ENCODE data around the gene LELP1. TPM values are rescaled to one million over a fixed set of nuclear protein-coding genes. Genes with fewer than 3 reads are reported as not detected.

The LELP1 gene
- total and polyA plus RNA-seq, 2 donors (not counting 3 experiments of a cell fraction or from before 2014, with no cell fraction given) = not detected

GRCh38 chr1:153253693-153254092 lies 50.5 kb downstream of the LELP1 start:
- Histone ChIP-seq H3K27me3 (ENCODE audit: control insufficient read depth in 2 of 2, insufficient read depth in 2 of 2, low read length in 2 of 2) (peaks cover 0 to under 1% of the 10 kb centered on the region in 2 experiments), H3K9me1 (replicated peaks; ENCODE audit: control insufficient read depth, extremely low read depth, insufficient read depth, low read length) (no peaks in the 10 kb centered on the region), H4K20me1 (replicated peaks; ENCODE audit: control insufficient read depth, extremely low read depth, insufficient read depth, low read length) (no peaks in the 10 kb centered on the region), H3K79me2 (ENCODE audit: control insufficient read depth, insufficient read depth, low read length) (no peaks in the 10 kb centered on the region), H3K4me3 (replicated peaks in 1 of 3; ENCODE audit: insufficient read depth in 1 of 3, low read depth in 1 of 3, low read length in 3 of 3) (no peak overlapping the region), H3K4me2 (ENCODE audit: insufficient read depth, low read length) (no peak overlapping the region), H3K36me3 (ENCODE audit: control insufficient read depth in 2 of 2, extremely low read depth in 1 of 2, insufficient read depth in 2 of 2, low read length in 2 of 2) (no peaks in the 10 kb centered on the region), H3K4me1 (ENCODE audit: control insufficient read depth, extremely low read depth, insufficient read depth, low read length) (no peaks in the 10 kb centered on the region), H3K27ac (ENCODE audit: insufficient read depth, low read depth, low read length) (no peak overlapping the region), H3K9ac (replicated peaks; ENCODE audit: extremely low read depth, insufficient read depth, low read length) (no peak overlapping the region), H2AFZ (ENCODE audit: low read depth, low read length) (no peak overlapping the region), H3K9me3 (replicated peaks; ENCODE audit: control insufficient read depth, insufficient read depth, low read length) (no peaks in the 10 kb centered on the region)
- ChIA-PET CTCF (no interaction called here), POLR2A (no interaction called here)
- no peak for FAIRE-seq
- TF ChIP-seq EZH2 (IDR thresholded peaks at IDR 0.05; ENCODE audit: borderline replicate concordance, low read depth, low read length, severe bottlenecking) = no peak
- no peak for TF ChIP-seq POLR2A (IDR thresholded peaks at IDR 0.05; ENCODE audit: low read depth, low read length)
- TF ChIP-seq FOS (IDR thresholded peaks at IDR 0.05; ENCODE audit: borderline replicate concordance, insufficient read depth, low read length) = no peak
- TF ChIP-seq CTCF (IDR thresholded peaks at IDR 0.05; ENCODE audit: extremely low read depth in 1 of 2, insufficient read depth in 1 of 2, low read depth in 1 of 2, low read length in 2 of 2) = no peak
- no peak for TF ChIP-seq MYC (IDR thresholded peaks at IDR 0.05; ENCODE audit: low read depth, low read length)
- TF ChIP-seq JUN (IDR thresholded peaks at IDR 0.05; ENCODE audit: borderline replicate concordance, insufficient read depth, insufficient read length, low read depth) = no peak
- no peak for TF ChIP-seq MAX (IDR thresholded peaks at IDR 0.05; ENCODE audit: insufficient read depth, insufficient read length)
- TF ChIP-seq GATA2 (IDR thresholded peaks at IDR 0.05; ENCODE audit: insufficient read depth, insufficient read length, low read depth, low read length) = no peak
- TF ChIP-seq POLR2AphosphoS5 (IDR thresholded peaks at IDR 0.05; ENCODE audit: insufficient read depth, low read depth, low read length) = no peak
- no peak for DNase-seq (ENCODE audit: low read depth, low spot score)
- dilution Hi-C loops (cut with MboI; ENCODE audit: extremely low pct_ligation_motif_present, low sequenced_read_pairs) = no loop called here
- intact Hi-C loops (cut with micrococcal nuclease) = no loop called here
- no TSS peak for BruUV-seq (replicated peaks)

Other genes with a start within 250 kb of the LELP1 start
- not detected in 2 replicates for gene SPRR4, start 232.8 kb upstream of the LELP1 start, total RNA-seq
- not detected in 2 replicates for gene SPRR4, start 232.8 kb upstream of the LELP1 start, polyA plus RNA-seq
- not detected in 2 replicates for gene SPRR1A, start 219.3 kb upstream of the LELP1 start, total RNA-seq
- gene SPRR1A, start 219.3 kb upstream of the LELP1 start, polyA plus RNA-seq = not detected in 2 replicates
- not detected in 2 replicates for gene SPRR3, start 201.7 kb upstream of the LELP1 start, total RNA-seq
- gene SPRR3, start 201.7 kb upstream of the LELP1 start, polyA plus RNA-seq = not detected in 2 replicates
- not detected in 2 replicates for gene SPRR1B, start 172.2 kb upstream of the LELP1 start, total RNA-seq
- gene SPRR1B, start 172.2 kb upstream of the LELP1 start, polyA plus RNA-seq = not detected in 2 replicates
- gene SPRR2D, start 162.3 kb upstream of the LELP1 start, total RNA-seq = not detected in 2 replicates
- gene SPRR2D, start 162.3 kb upstream of the LELP1 start, polyA plus RNA-seq = not detected in 2 replicates
- gene SPRR2A, start 145.9 kb upstream of the LELP1 start, total RNA-seq = not detected in 2 replicates
- not detected in 2 replicates for gene SPRR2A, start 145.9 kb upstream of the LELP1 start, polyA plus RNA-seq
- gene SPRR2B, start 131.8 kb upstream of the LELP1 start, total RNA-seq = not detected in 2 replicates
- not detected in 2 replicates for gene SPRR2B, start 131.8 kb upstream of the LELP1 start, polyA plus RNA-seq
- not detected in 2 replicates for gene SPRR2E, start 108.9 kb upstream of the LELP1 start, total RNA-seq
- not detected in 2 replicates for gene SPRR2E, start 108.9 kb upstream of the LELP1 start, polyA plus RNA-seq
- gene SPRR2F, start 89.9 kb upstream of the LELP1 start, total RNA-seq = not detected in 2 replicates
- gene SPRR2F, start 89.9 kb upstream of the LELP1 start, polyA plus RNA-seq = not detected in 2 replicates
- gene SPRR2G, start 52.5 kb upstream of the LELP1 start, total RNA-seq = not detected in 2 replicates
- gene SPRR2G, start 52.5 kb upstream of the LELP1 start, polyA plus RNA-seq = not detected in 2 replicates
- not detected in 2 replicates for gene PRR9, start 14.2 kb downstream of the LELP1 start, total RNA-seq
- not detected in 2 replicates for gene PRR9, start 14.2 kb downstream of the LELP1 start, polyA plus RNA-seq
- not detected in 2 replicates for gene LORICRIN, start 56.3 kb downstream of the LELP1 start, total RNA-seq
- not detected in 2 replicates for gene LORICRIN, start 56.3 kb downstream of the LELP1 start, polyA plus RNA-seq
- gene PGLYRP3, start 109.5 kb downstream of the LELP1 start, total RNA-seq = not detected in 2 replicates
- not detected in 2 replicates for gene PGLYRP3, start 109.5 kb downstream of the LELP1 start, polyA plus RNA-seq
- not detected in 2 replicates for gene PGLYRP4, start 145.4 kb downstream of the LELP1 start, total RNA-seq
- not detected in 2 replicates for gene PGLYRP4, start 145.4 kb downstream of the LELP1 start, polyA plus RNA-seq
- gene S100A9, start 154.4 kb downstream of the LELP1 start, total RNA-seq = not detected in 2 replicates
- gene S100A9, start 154.4 kb downstream of the LELP1 start, polyA plus RNA-seq = not detected in 2 replicates
- gene S100A12, start 172.2 kb downstream of the LELP1 start, total RNA-seq = not detected in 2 replicates
- not detected in 2 replicates for gene S100A12, start 172.2 kb downstream of the LELP1 start, polyA plus RNA-seq
- not detected in 2 replicates for gene S100A8, start 187.6 kb downstream of the LELP1 start, total RNA-seq
- gene S100A8, start 187.6 kb downstream of the LELP1 start, polyA plus RNA-seq = not detected in 2 replicates
- gene S100A7A, start 213.1 kb downstream of the LELP1 start, total RNA-seq = not detected in 2 replicates
- not detected in 2 replicates for gene S100A7A, start 213.1 kb downstream of the LELP1 start, polyA plus RNA-seq

Data from endothelial cell of umbilical vein (primary cell).